Endothelial cell of umbilical vein (primary cell): ENCODE data around the gene VSIR. TPM values are rescaled to one million over a fixed set of nuclear protein-coding genes. Genes with fewer than 3 reads are reported as not detected.

ENCODE experiments used
- BruUV-seq: library from RNA; stranded (reverse); fragments of 400-500 nt; replicated peaks from 2 replicates; lab custom pipeline; 2021; lab: Mats Ljungman, UMichigan
- CTCF ChIA-PET: fragments of 300-600, 350-600 bp; sonication (Branson Sonifier 250); formaldehyde crosslinking; loops from one replicate; lab custom pipeline; 2021; ENCODE audit warnings: antibody characterized with exemption, inconsistent platforms; lab: Charles Lee
- POLR2A ChIA-PET: fragments of 300-600, 350-600 bp; sonication (Branson Sonifier 250); formaldehyde crosslinking; loops from one replicate; lab custom pipeline; 2021; ENCODE audit warnings: antibody characterized with exemption, inconsistent platforms; lab: Charles Lee
- DNase-seq: peaks from one replicate; pipeline ENCODE4 v3.0.0-alpha.2; 2011; ENCODE audit warnings: low read depth, low spot score
- FAIRE-seq: peaks from 2 replicates; lab custom pipeline; 2011; peaks lifted over from hg19 to GRCh38; lab: Jason Lieb, UNC
- H2AFZ ChIP-seq: 2 replicates; pipeline ENCODE4 v1.6.0; 2012; ENCODE audit warnings: low read depth, low read length, control low read depth, inconsistent platforms
- H3K27ac ChIP-seq: 2 replicates; pipeline ENCODE4 v1.5.1; 2011; ENCODE audit warnings: low read depth, mild to moderate bottlenecking, control low read depth, low read length, moderate library complexity; ENCODE audit not compliant: insufficient read depth
- H3K27me3 ChIP-seq, 2 experiments: 2 replicates each; pipeline versions ENCODE4 v1.6.0 to v1.6.1; 2011; ENCODE audit warnings: low read length in 2 of 2, mixed read lengths in 1 of 2; ENCODE audit not compliant: control insufficient read depth in 2 of 2, insufficient read depth in 2 of 2
- H3K36me3 ChIP-seq, 2 experiments: 2 replicates in 1 of 2; 3 replicates in 1 of 2; pipeline ENCODE4 v1.5.1; 2011; ENCODE audit warnings: low read length in 2 of 2, mild to moderate bottlenecking in 1 of 2, moderate library complexity in 1 of 2; ENCODE audit not compliant: control insufficient read depth in 2 of 2, insufficient read depth in 2 of 2; ENCODE audit errors: extremely low read depth in 1 of 2
- H3K4me1 ChIP-seq: 3 replicates; pipeline ENCODE4 v1.5.1; 2011; ENCODE audit warnings: mild to moderate bottlenecking, low read length; ENCODE audit not compliant: control insufficient read depth, insufficient read depth; ENCODE audit errors: extremely low read depth
- H3K4me2 ChIP-seq: 2 replicates; pipeline ENCODE4 v1.6.1; 2011; ENCODE audit warnings: low read length, control low read depth, mixed read lengths; ENCODE audit not compliant: insufficient read depth
- H3K4me3 ChIP-seq, 3 experiments: fragments of 200-600 bp in 1 of 3; sonication (generic), shearing (Covaris generic) in 1 of 3; replicated peaks in 1 of 3; 2 replicates each; pipeline ENCODE4 v1.5.1; 2011 to 2016; ENCODE audit warnings: control low read depth in 3 of 3, low read length in 3 of 3, mild to moderate bottlenecking in 2 of 3, inconsistent platforms in 1 of 3, low read depth in 1 of 3, moderate library complexity in 1 of 3; ENCODE audit not compliant: insufficient read depth in 1 of 3
- H3K79me2 ChIP-seq: 2 replicates; pipeline ENCODE4 v1.6.0; 2012; ENCODE audit warnings: low read length, inconsistent platforms; ENCODE audit not compliant: control insufficient read depth, insufficient read depth
- H3K9ac ChIP-seq: replicated peaks from 2 replicates; pipeline ENCODE3; 2011; ENCODE audit warnings: low read length, control low read depth; ENCODE audit not compliant: insufficient read depth; ENCODE audit errors: extremely low read depth
- H3K9me1 ChIP-seq: replicated peaks from 3 replicates; pipeline ENCODE4 v1.6.0; 2011; ENCODE audit warnings: mild to moderate bottlenecking, low read length; ENCODE audit not compliant: control insufficient read depth, insufficient read depth; ENCODE audit errors: extremely low read depth
- H3K9me3 ChIP-seq: replicated peaks from 2 replicates; pipeline ENCODE4 v1.5.1; 2012; ENCODE audit warnings: low read length, inconsistent platforms; ENCODE audit not compliant: control insufficient read depth, insufficient read depth
- H4K20me1 ChIP-seq: replicated peaks from 2 replicates; pipeline ENCODE3; 2011; ENCODE audit warnings: mild to moderate bottlenecking, low read length; ENCODE audit not compliant: control insufficient read depth, insufficient read depth; ENCODE audit errors: extremely low read depth
- CTCF ChIP-seq, 2 donors: IDR thresholded peaks; 1 replicate in 1 of 2; 2 replicates in 1 of 2; pipeline ENCODE4 v1.5.1; 2011; ENCODE audit warnings: low read length in 2 of 2, mild to moderate bottlenecking in 2 of 2, moderate library complexity in 2 of 2, control low read depth in 1 of 2, inconsistent platforms in 1 of 2, low read depth in 1 of 2; ENCODE audit not compliant: insufficient read depth in 1 of 2; ENCODE audit errors: extremely low read depth in 1 of 2
- EZH2 ChIP-seq: IDR thresholded peaks from 2 replicates; pipeline ENCODE4 v1.6.1; 2012; ENCODE audit warnings: borderline replicate concordance, low read depth, mild to moderate bottlenecking, moderate library complexity, low read length, inconsistent platforms; ENCODE audit not compliant: severe bottlenecking
- FOS ChIP-seq: IDR thresholded peaks from 2 replicates; pipeline ENCODE4 v1.6.1; 2011; ENCODE audit warnings: mild to moderate bottlenecking, low read length, moderate library complexity, borderline replicate concordance; ENCODE audit not compliant: insufficient read depth
- GATA2 ChIP-seq: IDR thresholded peaks from 2 replicates; pipeline ENCODE4 v1.7.0; 2011; ENCODE audit warnings: low read depth, mild to moderate bottlenecking, moderate library complexity, mixed read lengths, low read length; ENCODE audit not compliant: insufficient read length, insufficient read depth
- JUN ChIP-seq: IDR thresholded peaks from 2 replicates; pipeline ENCODE4 v1.6.1; 2011; ENCODE audit warnings: borderline replicate concordance, low read depth; ENCODE audit not compliant: insufficient read length, insufficient read depth
- MAX ChIP-seq: IDR thresholded peaks from 2 replicates; pipeline ENCODE4 v1.6.1; 2011; ENCODE audit not compliant: insufficient read depth, insufficient read length
- MYC ChIP-seq: IDR thresholded peaks from one replicate; pipeline ENCODE4 v1.6.1; 2011; ENCODE audit warnings: mild to moderate bottlenecking, low read depth, low read length
- POLR2A ChIP-seq: IDR thresholded peaks from 2 replicates; pipeline ENCODE4 v1.6.1; 2012; ENCODE audit warnings: low read depth, mild to moderate bottlenecking, control low read depth, low read length
- POLR2AphosphoS5 ChIP-seq: IDR thresholded peaks from 2 replicates; pipeline ENCODE4 v1.6.1; 2012; ENCODE audit warnings: low read depth, mild to moderate bottlenecking, control low read depth, low read length, moderate library complexity; ENCODE audit not compliant: insufficient read depth
- dilution Hi-C: fragments of 300-500 bp; cut with MboI; formaldehyde crosslinking; loops from one replicate; pipeline ENCODE4 v1.15.0; 2019; ENCODE audit warnings: low sequenced_read_pairs; ENCODE audit not compliant: extremely low pct_ligation_motif_present
- intact Hi-C: fragments of 100-400 bp; cut with micrococcal nuclease; formaldehyde crosslinking; loops from one replicate; pipeline ENCODE4 v1.10.0; 2022
- polyA plus RNA-seq, 4 experiments: library from polyadenylated mRNA; depleted of rRNA in 3 of 4; stranded (reverse) in 3 of 4; unstranded in 1 of 4; fragments of >200 nt; gene quantifications; 2 replicates each; pipeline versions ENCODE4 v1.2.1 to v1.2.3, GENCODE V29; 2011 to 2012; ENCODE audit warnings: missing spikeins in 1 of 4
- total RNA-seq: library from RNA; stranded (reverse); gene quantifications from 2 replicates; pipeline ENCODE4 v1.2.3, GENCODE V29; 2021

Gene VSIR
- total and polyA plus RNA-seq, 2 donors (not counting 3 experiments of a cell fraction or from before 2014, with no cell fraction given): 4.9 to 6.3 TPM

- BruUV-seq: no TSS peak
- DNase-seq (no peak), FAIRE-seq (no peak)
- no peaks in the 10 kb centered on the region for H3K79me2 ChIP-seq
- intact Hi-C loops: no loop called here
- H3K4me2 ChIP-seq: no peak overlapping the region
- H3K9ac ChIP-seq: no peak overlapping the region
- H3K27ac ChIP-seq: no peak overlapping the region
- H4K20me1 ChIP-seq: no peaks in the 10 kb centered on the region
- peaks cover 6 to 9% of the 10 kb centered on the region in 2 experiments for H3K27me3 ChIP-seq
- H3K4me3 ChIP-seq: no peak overlapping the region
- H3K9me1 ChIP-seq: no peaks in the 10 kb centered on the region
- peaks cover 9% of the 10 kb centered on the region for H3K4me1 ChIP-seq
- no peaks in the 10 kb centered on the region for H3K36me3 ChIP-seq
- no peak overlapping the region for H2AFZ ChIP-seq
- H3K9me3 ChIP-seq: no peaks in the 10 kb centered on the region
- CTCF ChIA-PET: interaction anchor here (0.9 to 1.7 kb wide), 5 partner anchors 11 to 59 kb away, joined by 3 to 7 read pairs (median 4); no protein-coding TSS in a partner anchor
- POLR2A ChIA-PET: no interaction called here
- no peak for TF ChIP-seq GATA2
- dilution Hi-C loops: no loop called here
Measured at GRCh38 chr10:71752391-71753090, 20.8 kb downstream of the VSIR start.

- Histone ChIP-seq H3K4me2 (no peak overlapping the region), H4K20me1 (no peaks in the 10 kb centered on the region), H3K27me3 (peaks cover 6 to 9% of the 10 kb centered on the region in 2 experiments), H3K36me3 (no peaks in the 10 kb centered on the region), H3K4me1 (peaks cover 10% of the 10 kb centered on the region), H3K27ac (no peak overlapping the region), H3K9me3 (no peaks in the 10 kb centered on the region), H3K9me1 (no peaks in the 10 kb centered on the region), H3K9ac (no peak overlapping the region), H3K4me3 (no peak overlapping the region), H2AFZ (no peak overlapping the region), H3K79me2 (no peaks in the 10 kb centered on the region)
- ChIA-PET POLR2A (no interaction called here), CTCF (interaction anchor here (0.9 to 1.7 kb wide), 5 partner anchors 11 to 60 kb away, joined by 3 to 7 read pairs (median 4); no protein-coding TSS in a partner anchor)
- no peak for TF ChIP-seq GATA2
- no peak for TF ChIP-seq MAX
- no peak for TF ChIP-seq FOS
- TF ChIP-seq JUN: no peak
- no peak for TF ChIP-seq EZH2
- no peak for TF ChIP-seq MYC
- TF ChIP-seq POLR2AphosphoS5: no peak
- TF ChIP-seq POLR2A: no peak
- TF ChIP-seq CTCF (IDR thresholded peaks at IDR 0.05; ENCODE audit: extremely low read depth in 1 of 2, insufficient read depth in 1 of 2, low read depth in 1 of 2, low read length in 2 of 2): no peak
- DNase-seq (no peak), FAIRE-seq (no peak)
- no TSS peak for BruUV-seq
- intact Hi-C loops (no loop called here), dilution Hi-C loops (no loop called here)
Measured at GRCh38 chr10:71751515-71752224, 21.6 kb downstream of the VSIR start.
